ENCODE data around the gene DUSP10.

The DUSP10 gene

GRCh38 chr1:221762121-221762520 lies 20.2 kb upstream of the DUSP10 start:
- no peak for DNase-seq (ENCODE audit: low read depth)

- no peak for DNase-seq (ENCODE audit: low read depth)
Observed at GRCh38 chr1:221761354-221762002, 19.6 kb upstream of the DUSP10 start.

GRCh38 chr1:221760911-221761310 lies 19.0 kb upstream of the DUSP10 start:
- DNase-seq (ENCODE audit: low read depth), result no peak

DNA sequence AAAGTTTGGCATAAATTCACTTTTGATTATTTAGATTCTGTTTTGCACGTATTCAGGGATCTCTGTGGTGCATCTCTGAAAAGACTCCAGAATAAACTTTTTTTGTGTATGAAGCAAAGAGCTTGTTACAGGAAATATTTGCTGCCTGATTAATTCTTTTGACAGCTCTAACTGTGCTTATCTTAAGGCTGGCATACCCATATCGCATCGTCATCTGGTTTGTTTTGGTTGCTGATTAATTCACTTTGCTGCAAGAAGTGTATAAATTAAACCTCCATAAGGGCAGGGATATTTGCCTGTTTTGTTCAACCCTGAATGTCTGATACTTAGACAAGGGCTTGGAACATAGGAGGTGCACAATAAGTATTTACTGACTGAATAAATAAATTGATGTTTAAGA lies 17.5 kb upstream of the DUSP10 start:
- DNase-seq (ENCODE audit: low read depth), result no peak

GRCh38 chr1:221758455-221758854 lies 16.6 kb upstream of the DUSP10 start:
- no peak for DNase-seq (ENCODE audit: low read depth)

DNA sequence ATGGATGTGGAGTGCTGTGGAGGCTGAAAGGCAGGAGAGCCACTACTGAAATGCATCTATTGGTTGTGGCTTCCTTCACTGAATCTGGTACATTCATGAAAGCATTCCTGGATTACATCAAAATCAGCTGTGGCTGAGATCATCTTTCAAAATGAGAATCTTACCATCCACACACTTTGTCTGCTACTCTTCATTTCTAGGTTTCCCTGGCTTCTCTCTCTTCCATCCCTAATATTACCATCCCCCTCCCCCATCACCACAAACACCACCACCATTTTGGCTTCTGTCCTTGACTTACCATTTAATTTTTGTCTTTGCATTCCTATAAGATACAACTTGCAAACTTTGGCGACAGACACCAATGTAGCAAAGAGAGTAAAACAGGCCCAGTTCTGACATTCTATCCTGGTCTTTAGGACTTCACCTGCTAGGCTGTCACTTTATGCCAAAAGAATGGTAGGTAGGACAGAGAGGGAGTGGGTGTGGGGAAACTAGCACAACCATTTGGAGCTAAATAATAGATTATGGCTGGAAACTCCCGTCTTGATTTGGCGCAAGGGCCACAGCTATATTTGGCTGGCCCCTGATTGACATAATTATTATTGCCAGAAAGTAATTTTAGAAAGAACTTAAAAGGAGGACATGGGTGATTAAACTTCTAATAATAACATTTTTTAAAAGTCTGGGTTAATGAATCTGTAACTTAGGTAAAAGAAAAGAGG lies 15.1 kb upstream of the DUSP10 start:
- no peak for DNase-seq (ENCODE audit: low read depth)

- DNase-seq (ENCODE audit: low read depth), result no peak
Observed at GRCh38 chr1:221753828-221754188, 11.9 kb upstream of the DUSP10 start.

DNA sequence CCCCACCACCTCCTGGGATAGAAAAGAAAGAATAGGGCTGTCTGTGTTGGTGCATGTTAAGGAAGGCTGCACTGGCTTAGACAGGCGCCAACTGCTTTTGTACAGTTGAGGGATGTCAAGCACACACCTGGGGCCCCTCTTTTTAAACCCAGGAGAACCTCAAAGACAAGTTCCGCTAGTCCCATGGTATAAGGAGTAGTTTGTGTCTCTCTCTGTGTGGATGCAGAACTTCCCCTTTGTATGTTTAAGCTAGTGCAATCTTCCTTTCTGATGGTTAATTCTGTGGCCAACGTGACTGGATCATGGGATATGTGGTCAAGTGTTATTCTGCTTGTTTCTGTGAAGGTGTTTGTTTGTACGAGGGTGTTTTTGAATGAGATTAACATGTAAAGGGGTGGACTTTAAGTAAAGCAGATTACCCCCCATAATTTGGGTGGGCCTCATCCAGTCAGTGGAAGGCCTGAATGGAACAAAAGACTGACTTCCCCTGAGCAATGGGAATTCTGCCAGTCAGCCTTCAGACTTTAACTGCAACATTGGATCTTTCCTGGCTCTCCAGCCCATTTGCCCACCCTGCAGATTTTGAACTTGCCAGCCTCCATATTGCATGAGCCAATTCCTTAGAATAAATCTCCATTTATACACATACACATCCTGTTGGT lies 9.5 kb upstream of the DUSP10 start:
- DNase-seq (ENCODE audit: low read depth), result no peak

DNA sequence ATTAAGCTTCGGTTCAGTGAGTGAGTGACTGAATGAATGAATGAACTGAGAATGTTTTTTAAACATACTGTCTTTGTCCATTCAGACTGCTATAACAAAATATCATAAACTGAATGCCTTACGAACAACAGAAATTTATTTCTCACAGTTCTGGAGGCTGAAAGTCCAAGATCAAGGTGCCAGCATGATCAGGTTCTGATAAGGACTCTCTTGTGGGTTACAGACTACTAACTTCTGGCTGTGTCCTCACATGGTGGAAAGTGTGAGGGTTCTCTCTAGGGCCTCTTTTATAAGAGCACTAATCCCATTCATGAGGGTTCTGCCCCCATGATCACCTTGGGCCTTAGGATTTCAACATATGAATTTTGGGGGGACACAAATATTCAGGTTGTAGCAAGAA lies 7.1 kb upstream of the DUSP10 start:
- DNase-seq (ENCODE audit: low read depth), result no peak

DNA sequence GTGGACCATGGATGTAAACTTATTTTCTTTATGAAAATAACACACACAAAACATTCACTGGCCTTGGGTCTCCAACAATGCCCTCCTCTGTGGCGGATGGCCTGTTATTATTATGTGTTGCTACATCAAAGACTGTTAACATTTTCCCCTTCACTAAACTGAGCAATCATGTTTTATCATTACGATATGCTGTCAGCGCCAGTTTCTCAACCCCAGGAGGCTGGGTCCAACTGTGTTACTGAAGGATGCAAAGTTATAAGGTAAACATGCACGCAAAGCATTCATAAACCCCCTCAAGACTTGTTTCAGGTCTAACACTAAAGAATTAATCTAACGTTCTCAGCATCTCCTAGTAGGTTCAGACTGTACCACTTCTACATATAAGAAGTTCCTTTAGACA lies 6.0 kb upstream of the DUSP10 start:
- DNase-seq (ENCODE audit: low read depth), result no peak

- DNase-seq (ENCODE audit: low read depth), result no peak
Observed at GRCh38 chr1:221743416-221744208, 1.7 kb upstream of the DUSP10 start.

DNA sequence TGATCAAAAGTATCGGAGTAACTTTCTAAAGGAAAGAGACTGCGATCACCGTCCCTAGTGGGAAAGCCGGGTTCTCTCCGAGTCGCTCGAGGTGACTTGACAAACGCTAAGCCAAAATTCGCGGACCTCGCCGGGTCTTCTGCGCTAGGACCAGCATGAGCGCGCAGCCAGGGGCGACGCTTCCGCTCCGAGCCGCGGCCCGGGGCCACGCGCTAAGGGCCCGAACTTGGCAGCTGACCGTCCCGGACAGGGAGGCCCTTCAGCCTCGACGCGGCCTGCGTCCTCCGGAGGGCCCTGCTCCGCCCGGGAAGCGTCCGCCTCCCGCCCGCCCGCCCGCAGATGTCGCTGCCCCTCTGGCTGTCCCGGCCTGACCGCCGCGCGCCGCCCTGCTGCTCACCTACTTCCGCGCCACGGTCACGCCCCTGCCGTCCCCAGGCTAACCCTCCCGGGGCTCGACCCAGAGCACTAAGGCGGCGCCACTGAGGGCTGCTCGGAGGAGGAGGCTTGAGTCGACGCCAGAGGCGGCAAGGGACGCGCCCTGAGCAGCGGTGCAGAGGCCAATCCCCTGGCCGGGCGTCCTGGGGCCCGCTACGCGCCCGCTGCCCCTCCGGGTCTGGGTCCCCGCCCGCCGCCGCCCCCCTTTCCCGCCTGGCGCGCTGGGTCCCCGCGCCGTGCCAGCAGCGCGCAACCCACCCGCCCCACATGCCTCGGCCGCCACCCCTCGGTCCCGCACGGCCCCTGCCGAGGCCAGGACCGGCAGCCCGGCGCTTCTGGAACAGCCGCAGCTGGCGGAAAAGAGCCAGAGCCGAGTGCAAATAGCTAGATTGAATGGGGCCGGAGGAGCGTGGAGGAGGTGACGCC lies 896 bp upstream of the DUSP10 start:
- DNase-seq (ENCODE audit: low read depth), result peak; percentile 59

- no peak for DNase-seq (ENCODE audit: low read depth)
Observed at GRCh38 chr1:221740993-221741702, 741 bp downstream of the DUSP10 start.

DNA sequence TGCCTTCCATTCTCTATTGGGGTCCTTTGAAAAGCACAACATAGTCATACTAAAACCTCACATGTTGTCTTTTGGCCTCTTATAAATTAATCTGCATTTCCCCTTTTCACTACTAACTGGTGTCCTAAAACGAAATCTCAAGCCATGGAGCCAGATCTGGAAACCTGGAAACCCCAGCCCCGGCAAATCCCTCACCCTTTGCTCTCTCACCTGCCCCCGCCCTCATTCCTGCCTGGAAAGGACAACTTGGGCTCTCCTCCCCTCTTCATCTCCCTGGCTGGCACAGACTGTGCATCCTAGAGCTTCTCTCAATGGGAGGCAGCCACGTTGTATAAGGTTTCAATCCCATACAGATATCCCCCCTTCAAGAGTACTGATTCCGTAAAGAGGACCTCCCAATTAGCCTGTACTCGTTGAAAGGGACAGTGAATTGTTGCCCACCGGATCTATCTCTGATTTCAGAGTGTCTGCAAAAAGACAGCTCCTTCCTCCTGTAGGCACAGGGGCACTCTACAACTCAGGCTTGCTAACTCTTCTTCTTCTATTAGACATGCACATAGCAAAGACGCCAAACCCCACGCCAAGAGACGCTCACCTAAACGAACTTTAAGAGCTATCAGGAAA lies 1.4 kb downstream of the DUSP10 start:
- DNase-seq (ENCODE audit: low read depth), result no peak

- no peak for DNase-seq (ENCODE audit: low read depth)
Observed at GRCh38 chr1:221739677-221740025, 2.2 kb downstream of the DUSP10 start.

DNA sequence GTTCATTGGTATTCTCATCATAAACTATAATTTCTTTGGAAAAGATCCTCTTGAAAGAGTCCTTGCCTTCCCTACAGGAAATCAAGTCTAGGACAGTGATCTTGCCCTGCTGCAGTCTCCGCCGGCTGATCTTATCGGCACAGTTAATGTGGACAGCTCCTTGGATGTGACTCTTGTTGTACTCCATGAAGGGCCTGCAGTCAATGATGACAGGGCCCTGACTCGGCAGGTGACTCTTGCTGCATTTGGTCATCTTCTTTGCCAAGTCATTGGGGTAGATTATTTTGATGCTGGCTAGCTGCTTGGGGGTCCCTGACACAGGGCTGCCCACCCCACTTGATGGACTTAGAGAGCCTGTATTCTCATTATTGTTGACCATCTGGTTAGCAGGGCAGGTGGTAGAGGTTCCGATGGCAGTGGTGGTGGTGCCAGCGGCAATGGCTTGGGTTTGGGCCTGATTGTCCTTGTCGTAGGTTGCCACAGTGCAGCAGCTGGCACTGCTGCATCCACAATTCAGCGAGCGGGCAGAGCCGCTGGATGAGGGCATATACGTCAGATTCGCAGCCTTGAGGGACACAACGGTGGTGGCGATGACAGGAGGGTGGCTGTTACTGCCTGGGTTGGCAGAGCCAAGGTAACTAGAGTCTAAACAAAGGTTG lies 2.7 kb downstream of the DUSP10 start:
- DNase-seq (ENCODE audit: low read depth), result no peak

DNA sequence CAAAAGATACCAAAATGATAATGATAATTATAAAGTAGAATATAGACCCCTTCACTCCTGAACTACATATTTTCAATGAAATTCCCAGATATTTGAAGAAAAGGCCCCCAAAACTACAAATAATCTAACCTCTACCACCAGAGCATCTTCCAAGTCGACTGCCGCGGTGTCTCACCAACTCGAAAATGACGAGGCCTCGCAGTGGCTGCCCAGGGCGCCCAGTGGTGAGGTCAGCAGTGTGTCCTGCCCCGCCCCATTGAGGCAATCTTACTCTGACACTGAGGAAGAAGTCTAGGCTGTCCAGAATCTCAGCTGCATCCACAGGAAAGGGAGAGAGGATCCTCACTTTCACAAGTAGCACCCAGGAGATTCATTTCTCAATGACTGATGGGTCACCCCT lies 5.2 kb downstream of the DUSP10 start:
- no peak for DNase-seq (ENCODE audit: low read depth)

DNA sequence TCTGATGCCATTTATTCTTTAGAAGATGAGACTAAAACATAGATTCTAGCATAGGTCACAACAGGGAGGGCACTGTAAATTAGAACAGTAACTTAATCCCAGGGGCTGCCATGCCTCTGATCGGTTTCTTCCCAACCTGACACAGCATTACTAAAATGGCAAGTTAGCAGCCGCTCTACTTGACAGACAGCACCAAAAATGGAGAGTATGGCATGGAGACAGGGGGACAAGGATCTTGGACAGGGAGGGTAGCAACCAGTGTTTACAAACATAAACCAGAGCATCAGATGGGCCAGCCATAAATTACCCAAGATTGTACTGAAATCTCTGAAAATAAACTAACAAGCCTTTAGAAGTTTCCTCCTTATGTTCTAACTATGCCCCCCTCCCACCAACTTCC lies 5.9 kb downstream of the DUSP10 start:
- no peak for DNase-seq (ENCODE audit: low read depth)

DNA sequence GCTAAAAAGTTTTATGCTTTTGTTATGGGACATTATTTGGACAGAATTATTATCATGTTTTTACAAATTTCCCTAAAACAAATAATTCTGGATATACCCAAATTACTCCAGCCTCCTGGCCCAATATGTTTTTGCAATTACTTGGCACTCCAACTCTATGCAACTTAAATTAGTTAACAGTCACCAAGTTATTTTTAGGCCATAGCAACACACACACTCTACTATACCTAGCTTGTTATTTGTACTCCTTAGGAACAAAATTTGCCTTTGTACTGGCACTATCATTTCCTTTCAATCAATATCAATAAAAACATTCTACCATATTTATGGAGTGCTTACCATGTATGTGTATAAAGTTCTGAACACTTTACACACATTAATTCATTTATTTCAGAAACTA lies 7.7 kb downstream of the DUSP10 start:
- DNase-seq (ENCODE audit: low read depth), result no peak

- no peak for DNase-seq (ENCODE audit: low read depth)
Observed at GRCh38 chr1:221732052-221732451, 9.8 kb downstream of the DUSP10 start.
